Skeletal muscle satellite cell (primary cell): Measurements from ENCODE around the gene LAMTOR3.

ENCODE experiments used
- H3K27me3 ChIP-seq: 2 replicates; pipeline ENCODE4 v1.7.0; 2013; ENCODE audit warnings: low read length; ENCODE audit not compliant: control insufficient read depth, insufficient read depth
- H3K36me3 ChIP-seq: 2 replicates; pipeline ENCODE4 v1.7.0; 2013; ENCODE audit warnings: mild to moderate bottlenecking, control low read depth, low read length; ENCODE audit not compliant: insufficient read depth
- H3K4me1 ChIP-seq: 2 replicates; pipeline ENCODE4 v1.7.0; 2013; ENCODE audit warnings: low read length; ENCODE audit not compliant: control insufficient read depth, insufficient read depth
- H3K4me2 ChIP-seq: 2 replicates; pipeline ENCODE4 v1.7.0; 2013; ENCODE audit warnings: mild to moderate bottlenecking, low read length
- H3K4me3 ChIP-seq: 2 replicates; pipeline ENCODE4 v1.7.0; 2013; ENCODE audit warnings: low read length
- H3K9ac ChIP-seq: 2 replicates; pipeline ENCODE4 v1.7.0; 2013; ENCODE audit warnings: mild to moderate bottlenecking, low read depth, low read length, moderate library complexity
- H3K9me3 ChIP-seq: replicated peaks from 2 replicates; pipeline ENCODE4 v1.7.0; 2013; ENCODE audit warnings: mild to moderate bottlenecking, control low read depth, low read length

LAMTOR3 gene

GRCh38 chr4:99891351-99891750 lies 2.9 kb downstream of the LAMTOR3 start:
- H3K4me3 ChIP-seq, result no peak overlapping the region
- H3K9me3 ChIP-seq, result no peaks in the 10 kb centered on the region
- peaks cover 23% of the 10 kb centered on the region for H3K4me1 ChIP-seq
- peak overlapping the region; percentile 28 for H3K4me2 ChIP-seq
- H3K9ac ChIP-seq, result no peak overlapping the region
- no peaks in the 10 kb centered on the region for H3K27me3 ChIP-seq
- peaks cover 15% of the 10 kb centered on the region for H3K36me3 ChIP-seq

DNA sequence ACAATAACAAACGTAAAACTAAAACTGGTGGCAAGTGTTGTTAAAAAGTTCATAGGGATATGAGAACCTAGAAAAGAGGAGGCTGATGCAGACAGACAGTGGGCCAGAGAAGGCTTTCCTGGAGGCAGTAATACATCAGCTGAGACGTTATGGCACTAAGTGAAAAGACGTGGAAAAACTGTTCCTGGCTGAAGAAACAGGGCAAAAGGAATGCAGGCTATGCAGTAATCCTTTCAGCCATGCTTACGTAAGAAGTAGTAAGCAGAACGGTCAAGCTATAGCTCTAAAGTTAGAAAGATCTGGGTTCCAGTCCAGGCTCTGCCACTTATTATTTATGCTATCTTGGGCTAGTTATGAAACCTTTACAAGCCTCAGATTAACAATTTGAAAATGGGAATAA lies 6.4 kb downstream of the LAMTOR3 start:
- Histone ChIP-seq H3K36me3 (peaks cover 29% of the 10 kb centered on the region), H3K9me3 (no peaks in the 10 kb centered on the region), H3K4me2 (peak overlapping the region; percentile 7), H3K9ac (no peak overlapping the region), H3K4me3 (no peak overlapping the region), H3K27me3 (no peaks in the 10 kb centered on the region), H3K4me1 (peaks cover 26% of the 10 kb centered on the region)

GRCh38 chr4:99886146-99886545 lies 8.1 kb downstream of the LAMTOR3 start:
- Histone ChIP-seq H3K4me1 (peaks cover 17% of the 10 kb centered on the region), H3K9me3 (no peaks in the 10 kb centered on the region), H3K36me3 (peaks cover 38% of the 10 kb centered on the region), H3K9ac (peak overlapping the region; percentile 38), H3K27me3 (no peaks in the 10 kb centered on the region), H3K4me3 (no peak overlapping the region), H3K4me2 (peak overlapping the region; percentile 65)

- peaks cover 43% of the 10 kb centered on the region for H3K36me3 ChIP-seq
- no peaks in the 10 kb centered on the region for H3K9me3 ChIP-seq
- no peaks in the 10 kb centered on the region for H3K27me3 ChIP-seq
- no peak overlapping the region for H3K4me3 ChIP-seq
- H3K9ac ChIP-seq, result peak overlapping the region; percentile 29
- H3K4me2 ChIP-seq, result peak overlapping the region; percentile 65
- peaks cover 17% of the 10 kb centered on the region for H3K4me1 ChIP-seq
Observed at GRCh38 chr4:99885687-99886086, 8.5 kb downstream of the LAMTOR3 start.

- Histone ChIP-seq H3K4me3 (no peak overlapping the region), H3K27me3 (no peaks in the 10 kb centered on the region), H3K4me2 (no peak overlapping the region), H3K36me3 (peaks cover 48% of the 10 kb centered on the region), H3K9ac (no peak overlapping the region), H3K9me3 (no peaks in the 10 kb centered on the region), H3K4me1 (peaks cover 17% of the 10 kb centered on the region)
Observed at GRCh38 chr4:99885063-99885664, 9.1 kb downstream of the LAMTOR3 start.

GRCh38 chr4:99879458-99879857 lies 14.8 kb downstream of the LAMTOR3 start:
- Histone ChIP-seq H3K36me3 (peaks cover 54% of the 10 kb centered on the region), H3K27me3 (no peaks in the 10 kb centered on the region), H3K4me2 (no peak overlapping the region), H3K9me3 (no peaks in the 10 kb centered on the region), H3K9ac (no peak overlapping the region), H3K4me3 (no peak overlapping the region), H3K4me1 (no peaks in the 10 kb centered on the region)

- Histone ChIP-seq H3K9me3 (no peaks in the 10 kb centered on the region), H3K4me3 (no peak overlapping the region), H3K4me2 (no peak overlapping the region), H3K36me3 (peaks cover 47% of the 10 kb centered on the region), H3K9ac (no peak overlapping the region), H3K27me3 (no peaks in the 10 kb centered on the region), H3K4me1 (no peaks in the 10 kb centered on the region)
Observed at GRCh38 chr4:99878604-99879003, 15.6 kb downstream of the LAMTOR3 start.

DNA sequence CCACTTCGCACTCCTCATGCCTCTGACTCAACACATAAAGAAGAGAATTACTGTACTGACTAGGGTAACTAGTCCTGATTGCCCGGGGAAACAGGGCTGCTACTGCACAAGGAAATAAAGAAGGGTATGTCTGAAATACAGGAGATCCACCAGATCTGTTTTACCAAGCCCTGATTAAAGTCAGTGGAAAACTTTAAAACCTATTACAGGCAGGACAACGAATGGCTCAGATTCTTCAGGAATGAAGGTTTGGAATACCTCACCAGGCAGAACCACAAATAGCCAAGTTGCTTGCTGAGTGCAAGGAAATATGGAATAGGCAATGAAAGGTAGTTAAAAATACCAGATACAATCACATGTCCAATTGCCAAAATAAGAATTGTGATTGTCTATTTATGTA lies 17.3 kb downstream of the LAMTOR3 start:
- Histone ChIP-seq H3K36me3 (peaks cover 39% of the 10 kb centered on the region), H3K4me3 (no peak overlapping the region)

GRCh38 chr4:99875071-99875470 lies 19.2 kb downstream of the LAMTOR3 start:
- Histone ChIP-seq H3K27me3 (no peaks in the 10 kb centered on the region), H3K4me3 (no peak overlapping the region), H3K4me2 (no peak overlapping the region), H3K4me1 (no peaks in the 10 kb centered on the region), H3K36me3 (peaks cover 20% of the 10 kb centered on the region), H3K9ac (no peak overlapping the region), H3K9me3 (no peaks in the 10 kb centered on the region)

More for the DNA sequence above, 17.3 kb downstream of the LAMTOR3 start:
- Histone ChIP-seq H3K4me2 (no peak overlapping the region), H3K4me1 (no peaks in the 10 kb centered on the region), H3K9ac (no peak overlapping the region), H3K27me3 (no peaks in the 10 kb centered on the region), H3K9me3 (no peaks in the 10 kb centered on the region)

DNA sequence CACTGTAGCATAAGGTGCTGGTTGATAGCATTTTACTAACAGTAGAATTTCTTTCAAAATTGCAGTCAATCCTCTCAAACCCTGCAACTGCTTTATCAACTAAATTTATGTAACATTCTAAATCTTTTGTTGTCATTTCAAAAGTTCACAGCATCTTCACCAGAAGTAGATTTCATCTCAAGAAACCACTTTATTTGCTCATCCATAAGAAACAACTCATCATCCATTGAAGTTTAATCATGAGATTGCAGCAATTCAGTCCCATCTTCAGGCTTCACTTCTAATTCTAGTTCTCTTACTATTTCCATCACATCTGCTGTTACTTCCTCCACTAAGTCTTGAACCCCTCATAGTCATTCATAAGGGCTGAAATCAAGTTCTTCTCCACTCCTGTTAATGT lies 21.7 kb downstream of the LAMTOR3 start:
- H3K4me2 ChIP-seq, result no peak overlapping the region
- no peaks in the 10 kb centered on the region for H3K27me3 ChIP-seq
- H3K4me3 ChIP-seq, result no peak overlapping the region
- peaks cover 3% of the 10 kb centered on the region for H3K36me3 ChIP-seq
- no peaks in the 10 kb centered on the region for H3K4me1 ChIP-seq
- H3K9me3 ChIP-seq, result no peaks in the 10 kb centered on the region
- H3K9ac ChIP-seq, result no peak overlapping the region

DNA sequence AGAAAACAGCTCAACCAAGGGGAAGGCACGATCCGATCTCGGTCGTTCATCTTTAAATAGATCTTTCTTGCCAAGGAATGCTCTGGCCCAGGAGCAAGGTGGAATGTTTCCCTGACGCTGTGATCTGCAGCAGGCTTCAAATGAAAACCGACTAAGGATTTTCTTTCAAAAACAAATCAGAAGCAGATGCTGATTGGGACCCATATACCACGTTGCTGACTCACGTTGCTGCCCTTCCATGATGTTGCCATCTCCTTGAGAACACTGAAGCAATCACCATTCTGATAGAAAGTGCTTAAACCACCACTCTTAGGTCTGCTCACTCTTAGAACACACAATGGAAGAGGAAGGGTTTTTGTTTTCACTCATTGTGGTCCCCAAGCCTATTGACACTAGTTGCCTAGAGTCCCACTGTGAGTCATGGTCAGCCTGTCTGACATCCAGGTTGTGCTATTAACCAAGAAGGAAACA lies 26.1 kb downstream of the LAMTOR3 start:
- H3K9ac ChIP-seq, result no peak overlapping the region
- no peak overlapping the region for H3K4me3 ChIP-seq
- H3K9me3 ChIP-seq, result no peaks in the 10 kb centered on the region
- no peaks in the 10 kb centered on the region for H3K4me1 ChIP-seq
- no peaks in the 10 kb centered on the region for H3K36me3 ChIP-seq
- no peaks in the 10 kb centered on the region for H3K27me3 ChIP-seq
- peak overlapping the region; percentile 12 for H3K4me2 ChIP-seq

DNA sequence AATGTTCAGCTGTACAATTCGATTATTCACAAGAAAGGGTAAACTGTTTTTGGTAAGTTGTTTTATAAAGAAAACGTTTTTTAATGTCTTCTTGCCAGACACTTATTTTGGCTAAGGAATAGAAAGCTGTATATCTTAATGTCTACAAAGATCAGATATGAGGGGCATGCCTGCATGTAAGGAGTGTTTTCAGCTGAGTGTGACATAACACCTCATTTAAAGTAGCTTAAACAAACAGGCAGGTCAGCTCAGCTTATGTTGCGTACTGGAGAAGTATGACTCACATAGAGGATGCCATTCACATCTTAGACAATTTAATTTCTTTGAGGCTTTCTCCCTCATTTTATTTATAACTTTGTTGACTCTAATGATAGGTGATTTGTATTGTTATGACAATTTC lies 30.4 kb downstream of the LAMTOR3 start:
- H3K4me3 ChIP-seq, result no peak overlapping the region
- H3K4me1 ChIP-seq, result no peaks in the 10 kb centered on the region
- no peaks in the 10 kb centered on the region for H3K9me3 ChIP-seq
- H3K27me3 ChIP-seq, result no peaks in the 10 kb centered on the region
- H3K36me3 ChIP-seq, result no peaks in the 10 kb centered on the region
- no peak overlapping the region for H3K4me2 ChIP-seq
- no peak overlapping the region for H3K9ac ChIP-seq
